Stomach (tissue), 9 donors: ENCODE data around the gene COX19. TPM values are rescaled to one million over a fixed set of nuclear protein-coding genes. Genes with fewer than 3 reads are reported as not detected.

Source experiments
- DNase-seq, 2 donors: peaks; one replicate each; pipeline versions ENCODE4 v3.0.0 to v3.0.0-alpha.2; 2013 to 2019
- H3K27ac ChIP-seq, 5 donors: fragments of 200-600 bp in 4 of 5; sonication (generic) in 4 of 5; one replicate each; pipeline ENCODE4 v1.5.1; 2013 to 2019; ENCODE audit warnings: mild to moderate bottlenecking in 1 of 5, moderate library complexity in 1 of 5
- H3K27me3 ChIP-seq, 3 donors: fragments of 200-600 bp; sonication (generic); one replicate each; pipeline ENCODE4 v1.5.1; 2017 to 2019; ENCODE audit warnings: mixed run types in 1 of 3
- H3K36me3 ChIP-seq, 4 donors: fragments of 200-600 bp; sonication (generic); 1 replicate in 3 of 4; 2 replicates in 1 of 4; pipeline ENCODE4 v1.5.1; 2016 to 2019
- H3K4me1 ChIP-seq, 4 donors: fragments of 200-600 bp; sonication (generic); one replicate each; pipeline ENCODE4 v1.5.1; 2016 to 2019
- H3K4me3 ChIP-seq, 4 donors: fragments of 200-600 bp; sonication (generic) in 3 of 4; one replicate each; pipeline ENCODE4 v1.5.1; 2016 to 2019; ENCODE audit warnings: mild to moderate bottlenecking in 1 of 4
- H3K9me3 ChIP-seq, 4 donors: fragments of 200-600 bp; sonication (generic); one replicate each; pipeline ENCODE4 v1.5.1; 2016 to 2019
- CTCF ChIP-seq, 7 experiments: fragments of 450-650 bp in 4 of 7; fragments of 200-600 bp in 3 of 7; sonication (generic) in 3 of 7; IDR thresholded peaks; one replicate each; pipeline ENCODE4 v1.5.1; 2016 to 2019; ENCODE audit warnings: antibody characterized with exemption in 7 of 7, control low read depth in 2 of 7, mild to moderate bottlenecking in 1 of 7
- EP300 ChIP-seq: sonication (generic); formaldehyde crosslinking; IDR thresholded peaks from one replicate; pipeline ENCODE4 v1.6.1; 2017; ENCODE audit warnings: antibody characterized with exemption
- POLR2A ChIP-seq, 4 donors: fragments of 450-650 bp; IDR thresholded peaks; one replicate each; pipeline ENCODE4 v1.6.1; 2016; ENCODE audit warnings: antibody characterized with exemption in 4 of 4, control low read depth in 2 of 4, mild to moderate bottlenecking in 1 of 4, moderate library complexity in 1 of 4
- POLR2AphosphoS5 ChIP-seq, 3 donors: sonication (generic); formaldehyde crosslinking; IDR thresholded peaks; one replicate each; pipeline ENCODE4 v1.6.1; 2016; ENCODE audit warnings: antibody characterized with exemption in 3 of 3
- WGBS, 5 donors: extraction: QIAGEN DNeasy Blood & Tissue Kit in 3 of 5; methylation state at CpG; one replicate each; pipeline versions ENCODE4 v1.1.5 to v1.1.7; 2013 to 2018; 5-methylcytosine and 5-hydroxymethylcytosine counted together
- intact Hi-C: fragments of 100-400 bp; cut with DNase I; formaldehyde crosslinking; loops from one replicate; pipeline ENCODE4 v1.15.1; 2023; ENCODE audit warnings: low total_unique reads
- polyA plus RNA-seq, 3 donors: library from polyadenylated mRNA; stranded (reverse); fragments of 200-250 nt; gene quantifications; one replicate each; pipeline ENCODE4 v1.2.3, GENCODE V29; 2013
- total RNA-seq, 5 donors: library from RNA; depleted of rRNA; stranded (reverse); fragments of >200 nt; gene quantifications; one replicate each; pipeline versions ENCODE4 v1.1.0 to v1.2.3, GENCODE V29; 2014 to 2016
- donor health status: healthy with polysubstance abuse.
- donor health status: Bipolar disorder and iron deficiency.
- donor health status: healthy.

Gene COX19
- total and polyA plus RNA-seq, 8 donors: 2.3 to 26.6 (median 6.6) TPM

GRCh38 chr7:979886-980571 lies 4.7 kb upstream of the COX19 start:
- 61 to 74% (median 71%) methylated on average over 15 of the region's 15 CpGs for WGBS, 5 donors
- H3K4me3 ChIP-seq: no peak overlapping the region
- no peaks in the 10 kb centered on the region for H3K9me3 ChIP-seq
- intact Hi-C loops: no loop called here
- peaks cover 10 to 34% (median 11%) of the 10 kb centered on the region in 3 donors for H3K27me3 ChIP-seq
- H3K36me3 ChIP-seq: no peaks in the 10 kb centered on the region
- H3K4me1 ChIP-seq: peaks cover 13 to 44% (median 35%) of the 10 kb centered on the region in 4 donors
- no peak for TF ChIP-seq POLR2AphosphoS5 (IDR thresholded peaks at IDR 0.05)
- no peak for TF ChIP-seq POLR2A (IDR thresholded peaks at IDR 0.05)
- TF ChIP-seq EP300: no peak
- TF ChIP-seq CTCF (IDR thresholded peaks at IDR 0.05): no peak
- no peak overlapping the region for H3K27ac ChIP-seq
- DNase-seq: no peak

GRCh38 chr7:979151-979550 lies 3.8 kb upstream of the COX19 start:
- Histone ChIP-seq H3K36me3 (no peaks in the 10 kb centered on the region), H3K4me1 (peaks cover 16 to 52% (median 40%) of the 10 kb centered on the region in 4 donors), H3K27me3 (peaks cover 9 to 25% (median 10%) of the 10 kb centered on the region in 3 donors), H3K9me3 (no peaks in the 10 kb centered on the region), H3K27ac (peak overlapping the region in 1 of 5 donors; percentile 99), H3K4me3 (no peak overlapping the region)
- DNase-seq: no peak
- no peak for TF ChIP-seq EP300
- TF ChIP-seq POLR2A (IDR thresholded peaks at IDR 0.05): no peak
- TF ChIP-seq POLR2AphosphoS5 (IDR thresholded peaks at IDR 0.05): no peak
- TF ChIP-seq CTCF (IDR thresholded peaks at IDR 0.05): no peak
- intact Hi-C loops: no loop called here
- 67 to 83% (median 79%) methylated on average over 16 of the region's 16 CpGs for WGBS, 5 donors

- peak overlapping the region; percentile 21 to 99 (median 83) for H3K27ac ChIP-seq
- peaks cover 0 to under 1% (median 0%) of the 10 kb centered on the region in 4 donors for H3K36me3 ChIP-seq
- H3K4me1 ChIP-seq: peaks cover 22 to 58% (median 46%) of the 10 kb centered on the region in 4 donors
- WGBS, 5 donors: 65 to 79% (median 70%) methylated on average over 20 to 24 of the region's 24 CpGs
- intact Hi-C loops: no loop called here
- TF ChIP-seq CTCF (IDR thresholded peaks at IDR 0.05) (no peak), POLR2A (IDR thresholded peaks at IDR 0.05) (no peak), EP300 (no peak), POLR2AphosphoS5 (IDR thresholded peaks at IDR 0.05) (no peak)
- no peaks in the 10 kb centered on the region for H3K9me3 ChIP-seq
- DNase-seq: no peak
- peaks cover 6 to 19% (median 10%) of the 10 kb centered on the region in 3 donors for H3K27me3 ChIP-seq
- no peak overlapping the region for H3K4me3 ChIP-seq
These were observed 3.2 kb upstream of the COX19 start for GRCh38 chr7:978416-979091.

GRCh38 chr7:978049-978346 lies 2.6 kb upstream of the COX19 start:
- Histone ChIP-seq H3K4me3 (no peak overlapping the region), H3K9me3 (no peaks in the 10 kb centered on the region), H3K4me1 (peaks cover 28 to 58% (median 48%) of the 10 kb centered on the region in 4 donors), H3K27ac (peak overlapping the region; percentile 21 to 99 (median 83)), H3K27me3 (peaks cover under 1 to 13% (median 6%) of the 10 kb centered on the region in 3 donors), H3K36me3 (peaks cover 0 to 6% (median 5%) of the 10 kb centered on the region in 4 donors)
- TF ChIP-seq EP300 (no peak), POLR2A (IDR thresholded peaks at IDR 0.05) (no peak), CTCF (IDR thresholded peaks at IDR 0.05) (no peak), POLR2AphosphoS5 (IDR thresholded peaks at IDR 0.05) (no peak)
- WGBS, 5 donors: 23 to 73% (median 47%) methylated on average over 7 of the region's 7 CpGs
- DNase-seq: no peak
- intact Hi-C loops: no loop called here
